Left renal cortex interstitium (tissue), 4 donors: ENCODE measurements around the gene FIGN. TPM values are rescaled to one million over a fixed set of nuclear protein-coding genes. Genes with fewer than 3 reads are reported as not detected.

Experiments
- DNase-seq, 4 donors: peaks; one replicate each; pipeline ENCODE4 v3.0.0-alpha.2; 2013; ENCODE audit warnings: low read depth in 4 of 4, low spot score in 2 of 4, missing footprints in 1 of 4
- polyA plus RNA-seq, 4 donors: library from polyadenylated mRNA; unstranded; fragments of 120-200 nt; gene quantifications; one replicate each; pipeline ENCODE4 v1.2.1, GENCODE V29; 2013; ENCODE audit not compliant: insufficient read length in 4 of 4

Gene FIGN
- polyA plus RNA-seq, 4 donors: 7.2 to 15.8 (median 10.1) TPM

DNA sequence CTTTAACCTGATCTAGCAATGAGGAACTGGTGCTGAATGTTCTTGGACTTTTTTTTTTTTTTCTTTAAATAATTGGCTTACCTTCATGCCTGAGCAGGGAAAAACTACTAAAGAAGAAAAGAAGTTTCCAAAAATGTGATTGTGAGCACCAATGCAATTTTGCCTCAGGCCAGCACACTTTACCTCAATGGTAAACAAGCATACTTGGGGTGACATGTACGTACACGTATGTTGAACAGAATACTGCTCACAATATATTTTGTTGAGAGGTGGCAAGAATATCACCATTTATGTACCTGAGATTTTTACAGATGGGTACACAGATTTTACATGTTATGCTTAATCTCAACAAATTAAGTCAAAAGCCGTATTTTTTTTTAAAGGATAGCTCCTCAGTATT lies 144.3 kb downstream of the FIGN start:
- DNase-seq: no peak

DNA sequence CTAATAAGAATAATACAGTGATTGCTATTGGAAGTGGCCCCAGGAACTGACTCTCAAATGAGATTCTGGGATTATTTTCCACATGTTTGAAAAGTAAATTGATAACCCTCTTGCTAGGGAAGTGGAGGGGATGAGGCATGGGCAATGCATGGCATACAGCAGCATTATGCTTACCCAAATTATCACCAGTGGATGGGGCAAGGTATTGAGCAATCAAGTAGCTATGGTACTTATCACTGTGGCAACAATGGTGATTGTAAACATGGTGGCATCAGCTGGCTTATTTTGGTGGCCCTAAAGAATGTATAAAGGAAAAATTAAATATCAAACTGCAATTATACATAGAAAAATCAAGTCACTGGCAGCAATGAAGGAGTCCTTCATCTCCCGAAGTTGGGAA lies 155.1 kb downstream of the FIGN start:
- DNase-seq: no peak

DNA sequence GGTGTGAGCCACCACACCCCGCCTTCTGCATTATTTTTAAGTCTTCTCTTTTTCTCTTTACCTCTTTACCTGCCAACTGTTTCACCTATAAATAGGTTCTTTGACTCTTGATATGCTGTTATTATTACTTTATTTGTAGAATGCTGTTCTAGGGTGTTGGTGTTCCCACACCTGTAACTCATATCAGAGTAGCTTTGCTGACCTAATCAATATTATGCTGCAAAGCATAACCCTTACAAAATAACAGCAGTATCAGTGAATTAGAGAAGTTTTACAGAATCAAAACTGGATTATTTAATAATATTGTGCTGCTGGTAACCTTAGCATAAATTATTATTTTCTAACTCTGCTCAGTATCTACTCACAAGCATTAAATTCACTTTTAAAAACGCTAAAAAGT lies 161.5 kb downstream of the FIGN start:
- no peak for DNase-seq

DNA sequence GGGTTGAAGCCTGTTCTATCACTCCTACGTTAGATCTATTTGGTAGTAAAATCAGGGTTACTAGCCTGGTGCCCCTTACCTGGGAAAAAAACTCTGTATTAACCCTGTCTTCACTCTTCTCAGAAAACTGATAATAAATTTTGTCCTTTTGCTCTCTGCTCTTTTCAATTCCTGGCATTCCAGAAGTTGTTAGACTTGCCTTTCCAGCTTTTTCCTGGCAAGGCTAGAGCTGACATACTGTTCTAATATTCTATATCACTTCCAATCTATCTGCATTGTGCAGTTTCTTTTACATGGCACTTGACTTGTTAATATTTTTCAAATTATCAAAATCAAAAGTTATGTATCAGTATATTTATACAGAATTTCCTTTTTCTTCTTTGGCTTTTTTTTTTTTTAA lies 162.2 kb downstream of the FIGN start:
- DNase-seq: no peak

DNA sequence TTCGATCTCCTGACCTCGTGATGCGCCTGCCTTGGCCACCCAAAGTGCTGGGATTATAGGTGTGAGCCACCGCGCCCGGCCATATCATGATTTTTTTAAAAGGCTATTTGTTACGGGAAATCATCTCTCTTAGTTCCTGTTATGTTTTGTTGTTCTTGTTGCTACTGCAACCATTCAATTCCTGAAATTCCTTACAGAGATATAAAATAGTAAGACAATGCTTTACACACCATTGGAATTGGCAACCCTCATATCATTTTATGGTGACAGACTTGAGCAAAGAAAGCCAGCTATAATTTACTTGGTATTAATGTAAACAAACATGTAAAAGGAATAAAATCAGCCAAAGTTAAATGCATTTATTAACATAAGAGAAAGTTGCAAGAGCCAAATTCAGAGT lies 163.0 kb downstream of the FIGN start:
- no peak for DNase-seq

DNA sequence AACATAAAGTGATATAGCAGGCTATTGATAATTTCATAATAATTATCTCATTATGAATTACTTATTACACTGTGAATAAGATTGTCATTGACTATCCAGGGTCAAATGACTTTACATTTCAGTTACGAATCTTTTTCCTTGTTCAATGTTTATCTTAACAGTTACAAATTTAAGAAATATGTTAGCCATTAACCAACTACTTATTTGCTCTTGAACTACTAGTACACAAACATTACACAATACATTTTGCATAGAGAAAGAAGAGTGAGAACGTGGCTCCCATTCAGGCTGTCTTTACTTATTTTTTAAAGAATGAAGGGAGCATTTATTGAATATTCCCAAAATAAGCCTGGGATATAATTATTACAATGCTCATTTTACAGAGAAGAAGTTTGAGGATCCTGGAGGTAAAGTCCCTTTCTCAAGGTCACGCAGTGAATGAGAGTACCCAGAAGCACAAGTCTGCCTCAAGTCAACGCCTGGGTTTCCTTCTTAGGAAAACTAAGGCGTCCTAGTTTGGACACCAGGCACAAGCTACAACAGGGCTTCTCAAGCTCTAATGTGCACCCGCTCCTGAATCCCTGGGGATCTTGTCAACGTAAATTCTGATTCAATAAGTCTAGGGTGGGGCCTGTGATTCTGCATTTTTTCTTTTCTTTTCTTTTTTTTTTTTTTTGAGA lies 164.2 kb downstream of the FIGN start:
- DNase-seq: no peak

DNA sequence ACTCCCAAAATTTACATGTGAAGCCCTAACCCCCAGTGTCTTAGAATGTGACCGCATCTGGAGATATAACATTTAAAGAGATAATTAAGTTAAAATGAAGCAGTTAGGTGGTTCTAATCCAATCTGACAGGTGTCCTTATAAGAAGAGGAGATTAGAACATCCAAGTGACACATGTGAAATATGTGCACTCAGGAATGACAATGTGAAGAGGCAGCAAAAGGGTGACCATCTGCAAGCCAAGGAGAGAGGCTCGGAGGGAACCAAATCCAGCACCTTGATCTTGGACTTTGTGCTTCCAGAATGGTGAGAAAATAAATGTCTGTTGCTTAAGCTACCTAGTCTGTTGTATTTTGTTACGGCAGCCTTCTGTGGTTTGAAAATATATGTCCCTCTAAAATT lies 165.4 kb downstream of the FIGN start:
- no peak for DNase-seq

DNA sequence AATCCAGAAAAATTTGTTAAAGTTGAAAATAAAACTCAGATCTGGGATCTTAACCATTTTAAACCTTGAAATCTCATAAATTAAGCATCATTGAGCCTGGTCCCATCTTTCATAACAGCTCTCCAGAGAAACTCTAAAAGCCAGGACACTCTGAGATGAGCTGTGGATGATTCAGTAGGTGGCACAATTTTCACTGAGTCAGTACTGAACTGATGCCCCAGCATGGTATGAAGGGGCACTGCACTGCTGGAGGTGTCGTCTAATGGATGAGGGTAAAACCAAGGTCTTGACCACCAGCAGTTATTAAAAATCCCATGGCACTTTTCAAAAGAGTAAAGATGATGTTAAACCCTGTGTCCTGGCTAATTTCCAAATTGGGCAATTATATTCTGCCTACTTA lies 170.6 kb downstream of the FIGN start:
- no peak for DNase-seq

DNA sequence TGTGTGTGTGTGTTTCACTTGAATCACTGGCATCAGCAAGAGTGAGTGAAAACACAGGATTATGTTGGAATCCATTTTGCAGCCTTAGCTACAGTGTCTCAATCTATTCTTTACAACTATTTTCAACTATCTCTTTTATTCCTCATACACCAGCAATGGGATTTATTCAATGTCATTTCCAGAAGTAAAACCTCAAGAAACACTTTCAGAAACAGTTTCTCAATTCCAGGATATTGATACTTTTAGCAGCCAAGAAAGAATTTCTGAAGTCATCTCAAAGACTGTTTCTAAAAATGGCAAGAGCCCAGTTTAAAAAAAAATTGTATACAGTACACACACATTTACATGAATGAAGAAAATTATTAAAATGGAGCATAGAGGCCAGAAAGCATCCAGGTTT lies 171.6 kb downstream of the FIGN start:
- no peak for DNase-seq

DNA sequence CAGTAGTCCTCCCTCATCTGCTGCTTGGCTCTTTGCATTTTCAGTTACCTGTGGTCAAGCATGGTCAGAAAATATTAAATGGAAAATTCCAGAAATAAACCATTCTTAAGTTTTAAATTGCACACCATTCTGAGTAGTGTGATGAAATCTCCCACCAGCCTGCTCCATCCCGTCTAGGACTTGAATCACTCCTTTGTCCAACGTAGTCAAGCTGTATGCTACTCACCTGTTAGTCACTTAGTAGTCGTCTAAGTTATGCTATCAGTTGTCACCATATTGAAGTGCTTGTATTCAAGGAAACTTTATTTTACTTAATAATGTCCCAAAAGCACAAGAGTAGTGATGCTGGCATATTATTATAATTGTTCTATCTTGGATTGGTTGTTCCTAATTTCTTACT lies 172.5 kb downstream of the FIGN start:
- DNase-seq: no peak

DNA sequence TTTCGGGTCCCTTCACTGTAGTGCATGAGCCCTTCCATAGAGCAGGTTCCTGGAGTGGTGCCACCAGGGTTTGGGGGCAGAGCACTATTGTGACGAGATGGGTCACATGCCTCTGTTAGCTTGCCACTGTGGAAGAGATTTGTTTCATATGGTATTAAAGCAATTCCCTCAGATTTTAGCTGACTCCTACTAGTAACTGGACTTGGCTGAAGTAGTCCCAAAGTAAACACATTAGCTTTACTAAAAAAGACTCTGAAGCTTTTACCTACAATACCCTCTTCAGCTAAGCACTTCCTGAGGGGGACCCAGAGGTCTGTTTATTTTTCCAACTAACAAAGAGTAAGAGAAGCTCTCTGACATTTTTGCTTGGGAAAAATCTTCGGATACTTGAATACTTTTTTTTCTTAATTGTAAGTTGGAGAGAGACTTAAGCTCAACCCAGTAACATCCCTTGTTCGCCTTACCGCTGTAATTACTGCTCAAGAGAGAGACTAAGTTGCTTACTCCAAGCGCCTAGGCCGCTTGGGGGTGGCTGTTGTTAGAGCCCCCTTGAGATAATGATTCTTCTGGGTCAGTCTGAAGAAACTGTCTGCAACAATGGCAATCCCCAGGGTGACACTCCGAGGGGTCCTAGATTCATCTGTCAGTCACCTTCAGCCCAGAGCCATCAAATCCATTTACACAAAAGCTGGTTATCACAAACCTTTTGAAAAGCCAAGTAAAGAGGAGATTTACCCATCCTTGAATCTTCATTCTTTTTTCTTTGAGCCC lies 177.4 kb downstream of the FIGN start:
- no peak for DNase-seq

DNA sequence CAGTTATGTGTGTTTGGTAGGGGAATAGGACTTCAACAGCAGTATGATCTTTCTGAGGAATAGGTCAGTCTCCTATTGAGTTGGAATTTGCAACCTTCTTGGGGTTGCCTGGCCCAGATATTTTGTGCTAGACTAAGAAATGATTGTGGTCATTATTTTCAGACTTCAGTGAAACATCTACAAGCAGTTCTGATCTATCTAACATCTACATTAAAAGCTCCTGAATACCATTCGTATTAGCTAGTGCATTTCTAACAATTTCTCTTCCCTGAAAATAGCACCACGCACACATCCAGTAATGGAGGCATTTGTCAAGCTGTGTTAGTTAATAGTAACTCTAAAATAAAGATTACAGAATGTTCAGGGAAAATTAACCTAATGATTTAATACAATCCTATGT lies 179.3 kb downstream of the FIGN start:
- no peak for DNase-seq

DNA sequence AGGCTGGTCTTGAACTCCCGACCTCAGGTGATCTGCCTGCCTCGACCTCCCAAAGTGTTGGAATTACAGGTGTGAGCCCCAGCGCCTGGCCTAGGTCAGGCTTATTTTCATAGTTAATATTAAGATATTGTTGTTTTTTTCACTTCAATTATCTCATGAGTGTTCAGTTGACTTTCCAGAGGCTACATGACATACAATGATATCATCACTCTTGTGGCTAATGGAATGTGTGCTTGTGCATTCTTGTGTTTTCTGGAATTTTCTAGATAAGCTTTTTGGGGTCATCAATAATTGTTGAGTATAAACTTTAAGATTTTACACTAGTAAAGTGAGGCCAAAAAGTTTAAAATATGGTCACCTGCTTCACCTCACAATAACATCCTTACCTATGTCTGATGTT lies 180.9 kb downstream of the FIGN start:
- DNase-seq: no peak

DNA sequence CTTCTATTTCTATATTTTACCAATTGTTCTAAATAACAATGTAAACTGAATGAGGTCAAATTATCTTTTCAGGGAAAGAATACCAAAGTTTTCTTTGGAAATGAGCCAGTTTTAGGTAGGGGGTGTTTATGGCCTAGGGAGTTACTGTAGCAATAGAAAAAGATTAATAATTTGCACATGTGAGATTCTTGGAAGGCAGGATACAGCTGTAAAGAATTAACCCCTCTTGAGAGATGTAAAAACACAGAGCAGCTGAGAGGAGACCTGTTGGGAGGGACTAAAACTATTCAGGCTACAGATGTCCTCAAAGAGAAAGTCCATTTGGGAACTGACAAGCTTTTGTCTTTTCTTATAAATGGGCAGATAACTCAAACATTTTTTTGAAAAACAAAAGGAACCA lies 182.2 kb downstream of the FIGN start:
- DNase-seq: no peak

DNA sequence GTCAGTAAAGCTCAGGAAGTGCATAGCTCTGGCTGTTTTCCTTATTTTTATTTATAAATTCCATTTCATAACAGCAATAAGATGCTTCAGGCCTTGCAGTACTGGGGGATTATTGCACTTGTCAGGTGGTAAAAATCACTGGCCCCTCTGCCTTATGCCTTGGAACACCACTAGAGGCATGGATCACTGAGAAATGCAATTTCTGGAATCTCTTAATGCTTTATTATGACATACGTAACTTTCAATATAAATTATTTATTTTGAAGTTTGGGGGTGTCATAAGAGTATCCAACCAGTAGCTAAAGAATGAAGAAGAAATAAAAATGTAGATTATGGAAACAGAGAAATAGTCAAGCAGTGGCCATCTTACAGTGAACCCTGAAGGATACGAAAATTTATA lies 183.1 kb downstream of the FIGN start:
- DNase-seq: no peak

DNA sequence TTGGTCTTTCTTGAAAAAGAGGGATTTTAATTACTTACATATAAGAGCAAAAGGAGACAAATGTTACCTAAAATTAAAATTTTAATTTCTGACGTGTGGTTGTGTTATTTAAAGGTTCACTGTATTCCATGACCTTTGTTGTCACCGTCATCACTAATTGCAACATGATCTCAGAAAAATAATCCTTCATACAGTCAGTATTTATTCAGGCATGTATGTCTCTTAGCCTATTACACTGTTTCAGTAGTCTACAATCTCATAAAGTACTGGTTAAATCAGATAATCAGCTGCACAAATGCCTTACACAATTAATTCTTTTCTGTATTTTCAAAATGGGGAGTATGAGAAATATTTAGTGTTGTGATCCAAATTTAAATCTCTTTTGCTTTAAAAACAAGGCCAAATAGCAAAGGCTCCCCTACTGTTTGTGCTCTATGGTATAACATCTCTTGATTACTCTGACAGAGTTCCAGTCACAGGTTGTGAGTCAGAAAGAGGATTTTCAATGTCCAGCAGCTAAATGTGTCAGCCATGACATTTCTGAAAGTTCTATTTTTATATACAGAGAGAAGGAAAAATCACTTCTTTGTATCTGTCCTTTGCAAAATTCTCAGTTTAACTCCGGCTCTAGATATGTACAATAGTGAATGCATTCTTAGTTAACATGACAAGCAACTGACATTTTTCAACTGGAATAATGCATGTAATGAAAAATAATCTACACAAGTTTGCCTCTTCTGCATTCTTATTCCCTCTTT lies 184.0 kb downstream of the FIGN start:
- DNase-seq: no peak

DNA sequence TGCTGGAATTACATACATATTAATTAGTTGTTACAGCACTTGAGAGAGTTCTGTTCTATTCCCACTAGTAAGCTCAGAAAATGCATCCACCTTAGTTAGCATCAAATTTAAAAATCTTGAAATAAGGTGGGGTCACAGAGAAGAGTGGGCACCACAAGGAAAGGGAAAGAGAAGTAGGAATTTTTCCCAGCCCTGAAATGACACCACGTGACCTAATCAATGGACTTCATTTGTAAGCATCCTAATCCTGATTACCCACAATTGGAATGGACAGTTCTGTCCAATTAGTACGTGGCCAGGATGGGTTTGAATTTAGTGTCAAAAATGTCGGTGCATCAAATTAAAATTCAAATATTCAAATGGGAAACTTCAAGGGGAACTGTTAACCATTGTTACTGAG lies 186.8 kb downstream of the FIGN start:
- DNase-seq: no peak
